Mesenteric fat pad (tissue), 1 donor: Measurements from ENCODE around the gene DLGAP1. TPM values are rescaled to one million over a fixed set of nuclear protein-coding genes. Genes with fewer than 3 reads are reported as not detected.
"Not testable (repeated sequence)": the region's sequence is repeated elsewhere in the genome, so short reads cannot be mapped to it uniquely, and the experiment has no call there.

Source experiments
- DNase-seq: peaks from one replicate; pipeline ENCODE4 v3.0.0-alpha.2; 2020; ENCODE audit warnings: low spot score
- total RNA-seq: library from RNA; stranded (reverse); fragmentation: NEBNext Ultra II Directional; extraction: Animal tissue kit (Norgen Biotek cat#: 25700); gene quantifications from one replicate; pipeline ENCODE4 v1.2.1, GENCODE V29; 2021
- donor health status: DM: yes; HTN: yes; CAD: no.

The DLGAP1 gene
- total RNA-seq, 1 donor from 2014 or later, result 4.2 TPM

DNA sequence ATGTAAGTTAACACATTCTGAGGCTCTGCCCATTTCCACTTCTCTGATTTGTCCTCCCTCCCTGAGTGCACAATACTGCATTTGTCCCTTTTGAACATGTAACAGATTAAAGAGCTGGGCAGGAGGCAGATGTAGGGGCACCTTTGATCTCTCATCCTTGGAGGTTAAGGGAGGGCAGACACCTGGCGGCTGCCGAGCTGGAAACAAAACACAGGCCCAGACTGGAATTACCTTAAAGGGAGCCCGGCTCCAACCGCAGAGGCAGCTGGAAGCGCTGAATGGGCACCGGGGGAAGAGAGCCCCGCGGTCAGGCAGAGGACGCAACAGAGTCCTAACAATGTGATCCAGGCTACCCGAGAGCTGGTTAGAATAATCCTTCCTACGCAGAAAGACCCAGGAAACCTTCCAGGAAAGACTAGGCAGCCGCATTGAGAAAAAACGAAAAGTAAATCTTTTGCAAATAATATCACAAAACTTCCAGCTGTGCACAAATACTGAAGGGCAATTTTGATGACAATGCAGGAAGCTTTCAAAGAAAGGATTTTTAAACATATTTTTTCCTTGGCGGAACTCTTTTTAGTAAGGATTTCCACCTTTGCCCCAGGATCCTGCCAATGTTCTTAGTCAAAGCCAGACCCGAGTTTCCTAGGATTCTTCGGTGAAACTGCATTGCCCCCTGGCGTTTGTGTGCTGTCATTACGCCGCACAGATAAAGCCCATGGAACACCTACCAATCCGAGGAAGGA lies 789.2 kb downstream of the DLGAP1 start:
- DNase-seq, result no peak

DNA sequence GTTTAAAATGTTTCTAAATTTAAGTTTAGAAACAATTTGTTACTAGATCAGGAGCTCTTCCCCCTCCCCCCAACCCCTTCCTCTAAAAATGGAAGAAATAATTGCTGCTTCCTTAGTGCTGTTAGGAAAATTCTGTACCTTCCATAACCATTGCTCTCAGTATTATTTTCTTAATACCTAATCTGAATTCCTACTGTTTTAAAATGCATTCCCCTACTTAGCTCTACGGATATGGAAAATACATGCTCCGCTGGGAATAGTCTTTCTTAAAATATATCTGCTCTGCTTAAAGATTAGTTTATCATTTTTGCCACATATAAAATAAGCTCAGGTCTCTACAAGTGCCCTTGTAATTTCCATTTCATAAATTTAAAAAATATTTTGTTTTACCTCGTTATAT lies 789.9 kb downstream of the DLGAP1 start:
- DNase-seq, result no peak

DNA sequence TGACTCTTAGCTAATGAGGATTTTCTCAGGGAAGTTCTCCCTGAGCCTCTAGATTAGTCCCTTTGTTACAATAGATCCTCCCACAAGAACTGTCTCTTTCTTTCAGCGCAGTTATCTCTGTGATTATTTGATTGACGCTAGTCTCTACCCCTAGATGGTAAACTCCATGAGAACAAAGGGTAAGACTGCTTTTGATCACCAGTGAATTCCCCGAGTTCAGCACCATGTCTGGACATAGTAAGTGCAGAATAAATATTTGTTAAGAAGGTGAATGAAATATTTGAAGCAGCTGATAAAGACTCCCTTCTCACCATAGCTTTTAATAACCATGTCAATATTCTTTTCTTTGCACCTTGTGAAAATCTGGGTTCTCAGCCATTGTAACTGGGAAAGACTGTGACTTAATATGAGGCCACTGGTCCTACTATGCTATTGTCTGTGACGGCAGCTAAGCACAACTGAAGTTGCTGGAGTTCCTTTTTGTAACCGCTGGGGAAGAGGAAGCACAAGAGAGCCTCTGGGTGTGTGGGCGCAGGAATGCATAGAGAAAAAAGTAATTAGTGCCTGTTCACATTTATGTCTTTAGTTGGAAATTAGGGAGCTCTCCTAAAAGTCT lies 790.4 kb downstream of the DLGAP1 start:
- no peak for DNase-seq

DNA sequence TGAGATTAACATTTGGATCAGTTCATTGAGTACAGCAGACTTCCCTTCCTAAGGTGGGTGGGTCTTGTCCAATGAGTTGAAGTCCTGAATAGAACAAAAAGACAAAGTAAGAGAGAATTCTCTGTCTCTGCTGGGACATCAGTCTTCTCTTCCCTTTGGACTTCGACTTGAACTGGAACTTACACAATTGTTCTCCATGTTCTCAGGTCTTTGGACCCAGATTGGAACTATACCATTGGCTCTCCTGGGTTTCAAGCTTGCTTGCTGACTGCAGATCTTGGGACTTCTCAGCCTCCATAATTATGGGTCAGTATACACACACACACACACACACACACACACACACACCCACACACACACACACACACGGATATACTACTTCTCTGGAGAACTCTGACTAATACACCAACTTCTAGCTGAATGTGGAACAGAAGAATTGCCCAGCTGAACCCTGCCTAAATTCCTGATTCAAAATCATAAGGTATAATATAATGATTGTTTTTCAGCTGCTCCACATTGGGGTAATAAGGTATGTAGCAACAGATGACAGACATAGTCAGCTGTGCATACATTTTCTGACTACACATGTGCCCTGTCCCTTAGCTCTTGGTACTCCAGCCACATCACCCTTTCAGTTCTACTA lies 791.1 kb downstream of the DLGAP1 start:
- no peak for DNase-seq

DNA sequence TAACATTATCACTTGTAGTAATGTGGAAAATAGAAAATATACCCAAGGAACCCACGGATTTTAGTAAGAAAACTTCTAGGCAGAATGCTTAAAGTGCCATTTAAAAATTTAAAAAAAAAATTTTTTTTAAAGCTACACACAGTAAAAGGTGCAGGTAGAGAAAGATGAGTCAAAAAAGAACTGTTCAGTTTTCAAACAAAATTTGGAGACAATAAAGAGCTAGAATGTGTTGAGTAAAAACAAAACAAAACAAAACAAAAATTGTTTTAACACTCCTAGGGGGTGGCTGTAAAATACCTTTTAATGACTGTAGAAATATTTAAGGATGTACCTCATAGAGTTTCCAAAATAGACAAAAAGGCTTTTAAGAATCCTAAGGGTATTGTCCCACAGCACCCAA lies 793.1 kb downstream of the DLGAP1 start:
- DNase-seq, result no peak

DNA sequence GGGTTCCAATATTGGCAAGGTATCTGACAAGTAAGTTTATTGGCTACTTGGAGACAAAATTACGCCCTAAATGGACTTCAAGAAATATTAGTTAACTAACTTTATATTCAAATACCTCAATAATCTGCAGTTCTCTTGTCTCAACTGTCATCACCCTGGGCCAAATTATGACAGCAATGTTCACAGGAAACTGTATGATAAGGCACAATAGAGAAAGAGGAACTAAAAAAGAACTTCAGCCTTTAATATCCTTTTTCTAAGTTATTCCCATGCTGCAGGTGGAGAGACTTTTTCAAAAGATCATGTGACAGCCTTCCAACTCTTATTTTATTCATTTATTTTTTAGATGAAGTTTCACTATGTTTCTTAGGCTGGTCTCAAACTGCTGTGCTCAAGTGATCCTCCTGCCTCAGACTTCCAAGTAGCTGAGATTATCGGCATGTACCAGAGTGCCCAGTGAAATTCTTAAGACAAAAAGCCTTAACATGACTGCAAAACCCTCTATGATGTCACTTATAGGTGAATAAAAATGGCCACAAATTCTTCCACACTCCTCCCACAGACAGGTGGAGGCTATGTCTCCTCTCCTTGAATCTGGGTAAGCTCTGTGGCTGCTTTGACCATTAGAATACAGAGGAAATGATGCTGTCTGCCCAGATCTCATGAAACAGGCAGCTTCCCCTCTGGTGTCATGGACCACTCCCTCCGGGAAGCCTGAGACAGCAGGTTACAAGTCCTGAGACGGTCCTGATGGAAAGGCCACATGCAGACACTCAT lies 794.2 kb downstream of the DLGAP1 start:
- DNase-seq, result no peak

DNA sequence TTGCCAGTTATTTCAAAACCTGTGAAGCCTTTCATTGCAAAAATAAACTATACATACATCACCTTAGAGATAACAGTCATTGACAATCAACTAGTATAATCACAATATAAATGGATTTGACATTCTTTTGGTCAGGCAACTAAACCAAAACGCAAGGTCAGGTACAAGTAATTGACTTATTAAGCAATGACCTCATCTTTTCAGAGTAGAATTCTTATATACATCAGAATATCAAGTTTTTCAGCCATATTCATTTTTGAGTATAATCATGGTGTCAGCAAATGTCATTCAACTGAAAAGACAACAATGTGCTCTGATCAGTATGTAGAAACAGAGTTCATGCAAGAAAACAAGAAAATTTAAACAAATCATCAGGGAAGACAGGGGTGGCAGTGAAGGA lies 796.6 kb downstream of the DLGAP1 start:
- DNase-seq, result no peak

DNA sequence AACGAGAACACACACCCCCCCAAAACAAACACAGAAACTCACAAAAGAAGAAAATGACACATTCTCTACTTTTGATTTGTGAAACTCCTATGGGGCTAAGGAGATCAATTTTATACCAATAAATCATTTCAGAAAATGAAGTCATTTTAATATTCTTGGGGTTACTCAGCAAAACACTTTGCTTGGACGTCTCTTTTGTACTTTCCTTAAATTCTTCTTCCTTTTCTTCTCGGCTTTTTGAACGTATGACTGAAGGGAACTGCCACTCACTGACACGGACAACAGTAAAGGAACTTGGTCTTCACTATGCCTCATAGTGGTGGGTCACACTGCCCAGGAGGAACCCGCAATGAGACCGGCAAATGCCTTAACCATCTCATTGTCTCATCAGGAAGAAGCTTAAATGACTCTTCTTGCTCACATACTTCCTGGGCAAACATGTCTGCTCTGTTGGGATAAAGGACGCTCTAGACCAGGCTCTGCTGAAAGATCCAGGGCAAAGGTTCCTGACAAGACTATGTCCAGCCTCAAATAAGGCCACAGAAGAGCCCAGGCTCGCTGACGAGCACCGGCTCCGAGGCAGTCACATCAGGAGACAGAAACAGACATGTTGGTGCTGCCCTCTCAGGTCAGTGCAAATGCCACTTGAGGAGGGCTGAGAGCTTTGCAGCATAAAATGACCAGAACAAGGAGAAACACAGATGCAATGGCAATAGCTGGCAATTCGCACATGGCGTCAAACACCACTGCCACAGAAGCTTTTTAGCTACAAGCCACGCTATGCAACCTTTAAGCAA lies 799.7 kb downstream of the DLGAP1 start:
- DNase-seq, result no peak

DNA sequence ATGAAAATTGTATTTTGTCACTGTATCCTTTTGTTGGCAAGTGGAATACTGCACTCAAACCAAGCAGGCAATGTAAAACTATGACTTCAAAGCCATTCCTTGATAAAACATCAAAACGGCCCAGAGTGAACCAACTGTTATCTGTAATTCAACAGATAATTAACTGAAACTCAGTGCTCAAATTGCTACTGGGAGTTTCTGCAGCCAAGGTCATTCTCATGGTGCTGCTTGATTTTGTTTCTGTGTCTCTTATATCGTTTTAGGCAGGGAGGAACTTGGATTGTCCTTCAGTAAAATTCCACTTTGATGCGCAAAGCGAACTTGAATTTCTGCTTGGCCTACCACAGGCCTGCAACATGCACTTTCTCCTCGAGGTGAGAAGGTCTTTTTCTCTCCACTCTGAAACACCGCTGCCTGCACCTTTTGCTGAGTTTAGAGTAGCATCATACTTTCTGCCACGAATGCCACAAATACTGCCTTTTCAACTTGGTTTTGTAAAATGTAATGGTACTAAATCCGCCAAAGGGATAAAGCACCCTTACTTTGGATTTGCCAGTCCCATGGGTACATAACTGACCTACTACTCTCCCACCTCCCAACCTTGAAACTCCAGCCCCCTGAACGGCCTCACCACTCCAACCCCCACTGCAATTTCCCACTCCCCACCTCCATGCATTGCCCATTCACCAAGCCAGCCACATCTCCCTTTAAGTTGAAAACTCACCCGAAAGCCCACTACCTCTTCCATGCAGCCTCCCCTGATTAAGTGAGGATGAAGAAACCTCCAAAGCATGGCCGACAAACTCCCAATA lies 800.5 kb downstream of the DLGAP1 start:
- no peak for DNase-seq

DNA sequence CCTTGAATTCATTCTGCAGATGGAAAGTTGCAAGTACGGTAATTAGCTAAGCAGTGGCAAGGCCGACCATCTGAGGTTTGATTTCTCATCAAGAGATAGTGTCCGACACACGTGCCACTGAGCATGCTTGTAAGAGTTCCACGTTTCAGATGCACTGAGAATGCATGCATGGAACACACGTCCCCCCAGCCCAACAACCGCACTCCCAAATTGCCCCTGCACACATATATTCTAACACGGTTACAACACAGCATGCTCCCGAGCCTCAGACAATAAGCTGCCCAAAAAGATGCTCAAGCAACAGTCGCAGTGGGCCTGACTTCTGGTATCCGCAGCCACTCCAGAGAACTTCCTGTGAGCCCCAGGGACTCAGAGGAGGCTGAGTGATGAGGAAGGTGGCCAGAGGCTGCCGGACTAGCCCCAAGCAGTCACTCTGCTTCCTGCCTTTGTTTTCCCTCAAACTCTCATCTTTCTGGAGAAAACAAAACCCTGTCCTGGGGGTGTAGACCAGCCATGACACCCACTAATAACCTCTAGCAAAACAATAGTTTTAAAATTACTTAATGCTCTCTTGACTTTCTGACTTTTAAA lies 801.2 kb downstream of the DLGAP1 start:
- no peak for DNase-seq

DNA sequence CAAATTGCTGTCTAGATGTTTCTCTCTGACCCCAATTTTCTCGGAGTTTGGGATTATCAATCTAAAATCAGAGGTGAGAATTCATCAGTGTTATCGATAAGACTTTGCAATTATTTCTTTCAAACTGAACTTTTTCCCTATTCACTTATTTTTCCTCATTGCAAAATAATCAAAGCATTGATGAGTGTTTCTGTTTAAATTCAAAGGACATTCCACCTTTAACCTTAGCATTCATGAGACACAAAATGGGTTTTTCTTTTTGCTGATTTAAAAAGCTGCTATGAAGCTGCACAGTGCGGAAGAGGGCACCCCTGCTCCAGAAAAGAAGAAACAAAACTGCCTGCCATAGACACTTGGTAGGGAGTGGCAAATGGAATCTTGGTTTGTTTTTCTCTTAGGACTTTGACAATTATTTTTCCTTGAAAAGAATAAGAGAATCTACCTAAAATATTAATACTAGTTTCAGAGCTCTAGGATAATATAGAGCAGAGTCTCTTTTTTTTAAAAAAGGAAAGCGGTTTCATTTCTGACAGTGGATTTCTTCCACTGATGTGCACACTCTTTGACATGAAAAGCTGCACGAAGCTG lies 801.8 kb downstream of the DLGAP1 start:
- DNase-seq, result no peak

DNA sequence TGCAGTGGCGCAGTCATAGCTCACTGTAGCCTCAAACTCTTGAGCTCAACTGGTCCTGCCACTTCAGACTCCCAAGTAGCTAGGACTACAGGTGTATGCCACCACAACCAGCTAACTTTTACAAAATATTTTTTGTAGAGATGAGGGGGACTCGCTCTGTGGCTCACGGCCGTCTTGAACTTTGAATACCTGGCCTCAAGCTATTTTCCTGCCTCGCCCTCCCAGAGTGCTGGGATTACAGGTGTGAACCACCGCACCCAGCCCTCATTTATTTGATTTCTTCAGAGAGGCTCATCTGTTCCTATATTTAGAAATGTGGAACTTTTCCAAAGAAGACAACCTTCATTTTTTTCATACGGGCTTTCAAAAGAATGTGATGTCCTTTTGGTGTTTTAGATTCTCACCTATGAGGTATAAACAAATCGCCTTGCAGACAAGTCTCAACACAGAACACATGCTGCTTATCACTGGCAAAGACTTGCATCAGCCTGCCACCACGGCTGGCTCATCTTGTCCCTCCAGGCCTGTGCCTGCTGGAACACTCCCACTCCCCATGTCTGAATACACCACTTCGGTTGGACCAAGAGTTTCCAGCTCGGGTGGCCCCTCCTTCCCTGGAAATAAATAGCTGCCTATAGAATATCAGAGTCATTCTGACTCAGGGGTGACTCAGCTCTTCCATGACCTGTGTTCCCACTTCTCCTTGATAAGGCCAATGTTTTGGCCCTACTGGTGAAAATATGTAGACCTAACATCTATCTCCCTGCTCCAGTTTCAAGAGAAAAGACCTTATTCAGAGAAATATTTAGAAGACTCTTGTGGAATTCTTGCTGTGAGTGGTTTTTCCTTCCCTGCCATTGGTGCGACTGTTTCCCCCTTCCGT lies 802.5 kb downstream of the DLGAP1 start:
- DNase-seq, result no peak

DNA sequence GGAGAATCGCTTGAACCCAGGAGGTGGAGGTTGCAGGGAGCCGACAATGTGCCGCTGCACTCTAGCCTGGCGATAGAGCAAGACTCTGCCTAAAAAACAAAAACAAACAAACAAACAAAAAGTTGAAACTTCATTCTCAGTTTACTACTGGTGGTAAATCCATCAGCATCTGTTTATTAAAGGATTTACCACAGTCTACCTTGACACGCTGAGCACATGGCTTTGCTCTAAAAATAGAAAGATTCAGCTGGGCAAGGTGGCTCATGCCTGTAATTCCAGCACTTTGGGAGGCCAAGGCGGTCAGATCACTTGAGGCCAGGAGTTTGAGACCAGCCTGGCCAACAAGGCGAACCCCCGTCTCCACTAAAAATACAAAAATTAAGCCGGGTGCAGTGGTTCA lies 803.8 kb downstream of the DLGAP1 start:
- DNase-seq, result no peak

DNA sequence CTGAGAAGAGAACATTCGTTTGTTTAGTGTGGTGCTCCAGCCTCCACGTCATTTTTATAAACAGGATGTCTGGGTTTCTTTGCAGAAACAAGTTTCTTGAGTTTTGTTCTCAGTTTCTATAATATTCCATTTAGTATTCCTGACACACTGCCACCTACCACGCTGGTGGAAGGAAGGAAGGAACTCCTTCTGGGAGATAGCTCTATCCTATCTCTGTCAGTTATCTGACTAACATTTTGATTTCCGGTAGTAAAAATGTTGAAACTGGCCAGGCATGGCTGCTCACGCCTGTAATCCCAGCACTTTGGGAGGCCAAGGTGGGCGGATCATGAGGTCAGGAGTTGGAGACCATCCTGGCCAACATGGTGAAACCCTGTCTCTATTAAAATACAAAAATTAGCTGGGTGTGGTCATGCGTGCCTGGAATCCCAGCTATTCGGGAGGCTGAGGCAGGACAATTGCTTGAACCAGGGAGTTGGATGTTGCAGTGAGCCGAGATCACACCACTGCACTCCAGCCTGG lies 804.5 kb downstream of the DLGAP1 start:
- not testable (repeated sequence) for DNase-seq

DNA sequence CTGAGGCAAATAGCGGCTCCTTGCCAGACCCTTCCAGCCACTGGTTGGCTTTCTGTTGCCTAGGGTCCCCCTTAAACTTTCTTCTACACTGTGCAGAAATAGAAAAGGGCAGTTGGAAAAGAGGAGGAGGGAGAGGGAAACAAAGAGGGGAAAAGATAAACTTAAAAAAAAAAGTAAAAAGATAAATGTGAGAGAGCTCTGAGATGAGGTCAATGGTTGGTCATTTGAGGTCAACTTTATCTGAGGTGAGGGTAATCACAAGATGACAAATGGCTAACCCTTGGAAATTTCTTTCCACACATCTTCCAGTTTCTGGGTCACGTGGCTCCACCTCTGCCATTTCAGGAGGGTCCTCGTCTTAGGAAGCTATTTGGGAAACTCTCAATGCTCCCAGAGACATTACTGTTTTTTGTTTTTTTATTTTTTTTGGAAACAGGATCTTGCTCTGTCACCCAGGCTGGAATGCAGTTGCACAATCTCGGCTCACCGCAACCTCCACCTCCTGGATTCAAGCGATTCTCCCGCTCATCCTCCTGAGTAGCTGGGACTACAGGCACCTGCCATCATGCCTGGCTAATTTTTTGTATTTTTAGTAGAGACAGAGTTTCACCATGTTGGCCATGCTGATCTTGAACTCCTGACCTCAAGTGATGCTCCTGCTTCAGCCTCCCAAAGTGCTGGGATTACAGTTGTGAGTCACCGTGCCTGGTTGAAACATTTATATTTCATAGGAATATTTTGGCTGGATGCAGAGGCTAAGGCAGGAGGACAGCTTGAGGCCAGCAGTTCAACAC lies 805.3 kb downstream of the DLGAP1 start:
- DNase-seq, result no peak

DNA sequence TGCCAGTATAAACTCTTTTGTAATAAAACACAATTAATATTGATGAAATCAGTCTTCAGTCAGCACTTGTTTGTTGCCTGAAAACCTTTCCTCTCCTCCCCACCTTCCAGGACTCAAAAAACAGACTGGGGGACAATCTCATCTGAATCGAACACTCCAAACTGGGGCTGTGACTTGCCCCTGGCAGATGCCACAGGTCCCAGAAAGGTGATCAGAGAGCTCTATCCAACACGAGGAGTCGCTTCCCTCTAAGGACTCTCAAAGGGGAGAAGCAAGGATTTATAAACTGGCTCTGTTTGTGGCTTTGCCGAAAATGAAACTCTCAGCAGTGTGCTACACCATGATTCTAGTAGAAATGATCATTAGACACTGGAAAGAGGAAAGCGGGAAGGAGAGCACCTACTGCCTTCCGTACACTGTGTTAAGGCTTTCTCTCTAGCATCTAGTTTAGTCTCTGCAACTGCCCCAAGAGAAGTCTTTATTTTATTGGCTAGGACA lies 805.9 kb downstream of the DLGAP1 start:
- DNase-seq, result no peak

DNA sequence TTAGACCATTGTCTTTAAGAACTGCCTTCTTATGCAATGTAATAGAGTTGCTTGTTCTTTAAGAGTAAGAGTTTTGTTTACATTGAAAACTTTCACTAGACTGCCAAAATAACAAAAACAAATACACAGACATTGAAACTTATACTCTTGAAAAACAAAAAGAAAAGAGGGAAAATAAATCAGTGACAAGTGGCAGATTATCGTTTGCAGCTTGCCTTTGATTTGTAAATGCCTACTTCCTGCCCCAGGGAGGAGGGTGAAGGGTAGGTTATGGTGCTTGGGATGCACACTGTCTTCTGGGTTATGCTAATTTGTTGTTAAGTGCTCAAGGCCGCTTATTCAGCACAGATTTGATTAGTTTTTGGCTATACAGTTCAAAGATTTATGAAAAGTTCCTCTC lies 806.5 kb downstream of the DLGAP1 start:
- no peak for DNase-seq
